Activated CD8-positive, alpha-beta memory T cell treated with anti-CD3 and anti-CD28 coated beads for 48 hours (primary cell): ENCODE measurements around the gene PDHX.
"Not testable (repeated sequence)": the region's sequence is repeated elsewhere in the genome, so short reads cannot be mapped to it uniquely, and the experiment has no call there.

Experiments used
- DNase-seq, 3 experiments: peaks; one replicate each; pipeline ENCODE4 v3.0.0-alpha.2; 2020; ENCODE audit warnings: low read depth in 2 of 3, low spot score in 2 of 3

The PDHX gene

DNA sequence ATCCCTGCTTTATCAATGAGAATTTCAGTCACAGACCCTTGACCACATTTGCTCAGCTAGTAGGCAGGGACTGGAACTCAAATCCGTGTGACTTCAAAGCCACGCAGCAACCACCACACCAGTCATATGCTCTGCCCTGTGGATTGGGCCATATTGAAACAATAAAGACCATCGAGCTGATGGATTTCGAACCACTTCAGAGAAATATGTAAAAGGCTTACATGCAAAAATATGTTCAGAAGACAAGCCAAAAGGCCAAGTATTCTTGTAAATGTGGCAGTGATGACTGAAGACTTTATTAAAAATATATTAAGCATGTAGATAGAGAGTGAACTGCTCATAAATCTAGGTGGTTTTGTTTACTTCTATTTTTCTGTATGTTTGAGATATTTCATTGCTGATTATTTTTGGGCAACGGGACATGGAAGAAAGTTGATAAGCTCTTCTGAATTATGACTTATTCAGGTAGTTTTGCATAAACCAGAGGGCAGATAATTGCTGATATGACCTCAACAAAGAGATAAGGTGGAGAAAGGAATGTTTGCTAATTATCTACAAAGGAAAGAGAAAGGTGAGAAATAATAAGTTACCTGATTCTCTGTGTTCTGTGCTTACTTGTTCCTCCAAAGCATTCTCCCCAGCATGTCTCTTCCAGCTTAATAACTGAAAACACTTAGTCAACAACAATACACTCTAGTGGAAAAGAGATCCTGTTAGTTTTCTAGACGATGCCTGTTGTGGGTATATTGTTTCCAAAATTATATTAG, 99.4 kb downstream of the PDHX start:
- no peak for DNase-seq

DNA sequence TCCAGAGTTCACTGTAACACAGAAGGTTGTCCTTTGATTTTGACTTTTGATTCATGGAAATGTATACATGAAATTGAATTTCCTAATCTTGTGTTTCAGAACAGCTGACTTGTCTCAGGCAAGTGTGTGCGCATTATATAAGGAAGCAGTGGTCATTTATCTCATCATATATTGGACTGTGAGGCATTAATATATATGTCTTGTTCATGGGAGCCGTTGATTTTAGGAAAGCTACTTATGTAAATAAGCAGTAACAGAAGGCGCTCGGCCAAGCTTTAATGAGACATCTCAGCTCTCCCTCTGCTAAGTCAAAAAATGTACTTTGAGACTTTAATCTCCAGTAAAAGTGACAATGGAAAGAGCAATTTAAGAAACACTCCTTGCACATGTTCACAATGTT, 100.5 kb downstream of the PDHX start:
- no peak for DNase-seq

DNA sequence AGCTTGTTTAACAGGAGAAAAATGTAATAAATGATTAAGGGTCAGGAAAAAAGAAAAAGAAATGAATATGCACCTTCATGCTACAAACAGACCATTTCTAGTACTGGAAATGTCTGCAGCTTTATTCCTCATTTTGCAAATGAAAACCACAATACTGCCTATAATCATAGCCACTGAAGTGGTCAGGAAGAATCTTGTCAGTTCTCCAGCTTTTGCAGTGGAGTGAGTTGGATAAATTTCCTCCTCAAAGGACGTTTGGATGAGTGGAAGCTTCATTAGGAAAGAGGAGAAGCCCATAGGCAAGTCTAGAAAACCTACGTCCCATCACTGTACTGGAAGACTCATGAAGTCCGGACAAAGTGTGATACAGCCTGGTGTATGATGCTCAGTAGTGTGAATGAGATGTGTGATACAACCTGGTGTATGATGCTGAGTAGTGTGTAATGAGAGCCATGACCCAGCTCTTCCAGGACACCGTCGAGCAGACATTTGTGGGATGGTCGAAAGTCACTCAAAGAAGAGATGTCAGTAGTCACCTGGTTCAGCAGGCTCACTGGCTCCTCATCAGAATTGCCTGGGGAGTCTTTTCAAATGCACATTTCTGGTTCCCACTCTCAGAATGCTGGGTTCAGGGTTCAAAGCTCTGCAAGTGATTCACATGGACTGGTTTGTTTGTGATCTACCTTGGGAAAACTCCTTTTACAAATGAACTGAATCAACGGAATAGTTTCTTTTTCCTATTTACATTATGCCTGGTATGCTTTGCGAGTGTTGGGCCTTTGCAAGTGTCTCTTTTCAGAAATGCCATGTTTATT, 101.3 kb downstream of the PDHX start:
- DNase-seq: no peak

DNA sequence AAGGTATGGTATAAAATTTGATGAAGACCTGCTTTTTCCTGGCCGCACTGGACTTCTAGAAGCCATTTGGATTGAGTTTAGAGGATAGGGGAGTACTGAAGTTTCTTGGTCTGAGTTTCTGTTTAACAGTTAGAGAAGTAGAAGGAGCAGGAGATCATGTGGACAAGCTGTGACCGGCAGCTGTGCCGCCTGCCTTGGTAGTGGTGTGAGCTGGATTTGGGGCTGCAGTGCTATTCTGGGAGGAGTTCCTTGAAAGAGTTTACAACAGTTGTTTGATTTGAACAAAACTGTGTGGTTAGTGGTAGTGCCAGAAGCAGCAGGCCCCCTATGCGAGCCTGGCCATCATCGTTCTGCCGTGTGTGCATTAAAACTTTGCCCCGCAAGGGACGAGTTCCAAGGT, 105.2 kb downstream of the PDHX start:
- DNase-seq: no peak

DNA sequence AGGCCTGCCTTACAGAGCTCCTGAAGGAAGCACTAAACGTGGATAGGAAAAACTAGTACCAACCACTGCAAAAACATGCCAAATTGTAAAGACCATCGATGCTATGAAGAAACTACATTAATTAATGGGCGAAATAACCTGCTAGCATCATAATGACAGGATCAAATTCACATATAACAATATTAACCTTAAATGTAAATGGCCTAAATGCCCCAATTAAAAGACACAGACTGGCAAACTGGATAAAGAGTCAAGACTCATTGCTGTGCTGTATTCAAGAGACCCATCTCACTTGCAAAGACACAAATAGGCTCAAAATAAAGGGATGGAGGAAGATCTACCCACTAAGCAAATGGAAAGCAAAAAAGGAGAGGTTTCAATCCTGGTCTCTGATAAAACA, 107.5 kb downstream of the PDHX start:
- DNase-seq: not testable (repeated sequence)

DNA sequence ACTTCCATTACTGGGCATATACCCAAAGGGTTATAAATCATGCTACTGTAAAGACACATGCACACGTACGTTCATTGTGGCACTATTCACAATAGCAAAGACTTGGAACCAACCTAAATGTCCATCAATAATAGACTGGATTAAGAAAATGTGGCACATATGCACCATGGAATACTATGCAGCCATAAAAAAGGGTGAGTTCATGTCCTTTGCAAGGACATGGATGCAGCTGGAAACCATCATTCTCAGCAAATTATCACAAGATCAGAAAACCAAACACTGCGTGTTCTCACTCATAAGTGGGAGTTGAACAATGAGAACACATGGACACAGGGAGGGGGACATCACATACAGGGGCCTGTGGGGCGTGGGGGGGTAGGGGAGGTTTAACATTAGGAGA, 111.6 kb downstream of the PDHX start:
- DNase-seq: not testable (repeated sequence)

DNA sequence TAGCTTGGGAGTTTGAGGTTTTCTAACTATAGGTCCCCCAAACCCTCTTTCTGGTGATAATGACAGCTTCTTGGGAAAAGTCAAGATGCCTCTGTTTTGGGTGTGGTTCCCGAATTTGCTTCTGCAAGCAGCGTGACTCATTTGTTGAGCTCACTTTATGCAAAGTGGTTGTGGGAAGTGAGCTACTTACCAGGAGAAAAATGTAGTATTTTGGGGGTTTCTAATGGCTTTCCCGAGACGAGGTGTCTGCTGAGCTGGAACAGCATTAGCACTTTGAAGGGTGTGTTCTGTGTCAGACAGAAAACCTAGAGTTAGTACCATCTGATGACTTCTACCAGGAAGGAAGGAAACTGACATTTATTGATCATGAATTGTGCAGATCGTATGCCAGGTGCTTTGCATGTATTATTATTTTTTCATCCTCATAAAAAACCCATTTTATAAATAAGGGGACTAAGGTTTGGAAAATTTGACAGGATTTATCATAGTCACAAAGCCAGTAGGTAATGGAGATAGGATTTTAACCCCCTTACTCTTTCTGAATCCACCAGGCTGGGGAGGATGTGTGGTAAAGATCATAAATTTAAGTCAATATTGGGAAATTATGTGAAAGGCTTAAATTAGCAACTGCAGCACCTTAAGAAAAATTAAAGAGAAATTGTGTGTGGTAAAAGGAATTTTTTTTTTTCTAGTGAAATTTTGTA, 113.7 kb downstream of the PDHX start:
- no peak for DNase-seq

DNA sequence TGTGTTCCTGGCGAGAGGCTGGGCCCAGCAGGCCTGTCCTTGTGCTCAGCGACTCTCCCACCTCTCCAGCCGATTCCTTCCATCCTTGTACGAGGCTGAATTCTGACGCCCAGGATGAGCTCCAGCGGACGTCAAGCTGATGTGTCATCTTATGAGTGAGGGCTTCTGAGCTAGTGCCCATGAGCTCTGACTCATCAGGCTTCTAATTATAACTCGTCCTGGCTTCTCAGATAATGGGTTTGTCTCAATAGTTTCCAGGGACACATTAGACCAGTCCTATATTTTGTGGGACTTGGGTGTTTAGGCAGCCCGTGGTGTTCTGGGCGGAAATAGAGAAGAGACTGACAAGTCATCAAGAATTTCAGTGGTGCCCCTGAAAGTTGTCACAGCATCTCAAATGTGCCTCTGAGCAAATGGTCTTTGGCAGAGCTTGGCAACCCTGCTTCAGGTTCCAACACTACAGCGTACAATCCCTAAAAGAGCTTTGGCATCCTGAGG, 114.3 kb downstream of the PDHX start:
- DNase-seq: no peak

DNA sequence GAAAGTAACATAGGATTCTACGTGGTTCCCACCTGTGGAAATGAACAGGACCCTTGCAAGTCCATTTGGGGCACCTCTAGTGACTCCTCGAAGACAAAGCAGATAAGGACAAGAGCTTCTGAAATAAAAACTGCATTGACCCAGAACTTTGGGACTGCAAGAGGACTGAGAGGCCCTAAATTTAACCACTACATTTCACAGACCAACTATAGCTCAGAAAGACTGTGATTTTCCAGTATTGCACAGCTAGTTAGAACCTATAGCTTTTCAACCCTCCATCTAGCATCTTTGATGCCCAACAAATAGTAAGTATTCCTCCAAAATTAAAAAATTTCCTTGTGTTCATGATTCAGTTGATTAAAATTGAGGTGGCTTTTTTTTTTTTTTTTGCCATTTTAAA, 114.9 kb downstream of the PDHX start:
- DNase-seq: no peak

DNA sequence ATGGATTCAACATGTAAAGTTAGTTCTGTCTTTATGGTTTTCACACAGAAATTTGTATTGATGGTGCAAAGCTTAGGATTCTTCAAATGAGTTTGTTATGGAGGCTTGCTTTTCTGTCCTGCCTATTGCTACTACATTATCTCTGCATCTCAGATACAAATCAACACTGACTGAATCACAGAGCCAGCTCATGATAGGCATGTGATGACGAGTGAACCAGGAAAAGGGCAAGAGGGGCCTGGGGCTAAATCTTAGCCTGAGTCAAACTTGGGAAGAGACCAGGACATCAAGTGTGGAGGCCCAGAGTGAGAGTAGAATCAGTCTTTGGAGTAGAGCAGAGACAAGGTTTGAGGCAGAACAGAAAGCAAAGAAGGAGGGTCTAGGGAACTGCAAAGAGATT, 115.4 kb downstream of the PDHX start:
- DNase-seq: no peak

DNA sequence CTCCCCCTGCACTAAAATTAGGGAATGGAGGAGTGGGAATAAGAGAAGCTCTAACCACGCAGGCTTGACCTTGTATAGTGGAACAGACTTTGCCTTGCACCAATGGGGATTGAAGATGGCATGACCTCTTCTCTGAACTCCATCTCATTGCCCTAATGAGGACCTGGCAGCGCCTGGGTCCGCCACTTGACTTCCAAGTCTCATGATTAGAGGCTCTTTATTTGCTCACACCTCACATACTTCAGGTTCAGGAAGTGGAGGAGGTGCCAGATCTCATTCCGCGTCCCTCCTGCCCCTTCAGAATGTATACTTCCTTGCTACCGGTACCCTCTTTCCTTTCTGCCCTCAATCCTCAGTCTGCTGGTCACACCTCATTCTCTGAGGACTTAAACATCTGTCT, 116.6 kb downstream of the PDHX start:
- DNase-seq: no peak

DNA sequence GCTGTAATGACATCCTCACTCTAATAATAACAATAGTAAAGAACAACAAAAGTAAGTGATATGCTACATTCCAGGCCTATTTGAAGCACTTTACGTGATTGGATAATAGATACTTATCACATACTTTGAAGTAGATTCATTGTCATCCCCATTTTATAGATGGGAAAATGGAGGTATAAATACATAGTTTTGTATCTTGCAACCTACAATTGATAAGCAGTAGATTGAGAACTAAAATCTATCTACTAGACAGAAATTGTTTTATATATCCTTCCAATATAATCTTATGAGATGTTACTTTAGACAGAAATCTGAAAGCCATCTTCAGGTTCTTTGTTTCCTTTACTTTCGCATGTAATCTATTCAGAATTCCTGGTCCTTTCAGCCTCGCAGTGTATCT, 118.0 kb downstream of the PDHX start:
- DNase-seq: no peak

DNA sequence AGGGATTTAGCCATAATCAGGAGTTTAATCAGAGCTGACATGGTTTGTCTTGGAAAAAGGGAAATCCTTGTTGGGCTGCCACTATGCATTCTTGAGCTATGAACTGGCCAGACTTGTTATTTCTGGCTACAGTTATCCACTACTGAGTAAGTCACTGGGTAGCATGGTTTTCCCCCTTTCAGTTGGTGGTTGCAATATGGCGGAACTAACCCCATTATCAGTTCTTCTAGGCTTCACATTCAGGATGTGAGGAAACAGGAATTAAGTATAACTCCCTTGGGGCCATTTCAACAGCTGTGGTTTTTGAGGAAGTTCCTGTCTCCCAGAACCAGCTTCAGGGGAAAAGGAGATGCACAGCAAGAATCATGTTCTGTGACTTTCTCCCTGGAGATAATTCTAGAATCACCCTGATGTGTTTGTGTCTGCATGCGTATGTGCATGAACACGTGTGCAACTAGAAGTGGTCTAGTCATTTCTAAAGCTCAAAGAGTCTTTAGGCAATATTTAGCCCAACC, 119.5 kb downstream of the PDHX start:
- DNase-seq: no peak

DNA sequence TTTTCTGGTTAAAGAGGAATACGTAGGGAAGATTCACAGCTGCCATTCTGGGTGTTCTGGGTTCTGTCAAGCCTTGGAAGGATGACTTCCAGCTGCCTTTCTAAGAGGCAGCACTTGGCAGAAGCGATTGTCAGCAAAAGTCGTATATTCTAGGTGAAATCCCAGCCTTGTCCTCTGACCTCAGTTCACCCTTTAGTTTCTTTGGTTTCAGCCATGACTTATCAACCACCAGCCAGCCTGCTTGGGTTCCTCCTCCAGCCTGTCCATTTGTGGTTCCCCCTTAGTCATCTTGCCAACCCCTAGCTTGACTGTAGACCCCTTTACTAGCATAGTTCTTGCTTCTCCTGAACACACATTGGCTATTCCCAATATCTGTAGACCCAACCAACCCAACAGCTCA, 120.2 kb downstream of the PDHX start:
- DNase-seq: no peak

DNA sequence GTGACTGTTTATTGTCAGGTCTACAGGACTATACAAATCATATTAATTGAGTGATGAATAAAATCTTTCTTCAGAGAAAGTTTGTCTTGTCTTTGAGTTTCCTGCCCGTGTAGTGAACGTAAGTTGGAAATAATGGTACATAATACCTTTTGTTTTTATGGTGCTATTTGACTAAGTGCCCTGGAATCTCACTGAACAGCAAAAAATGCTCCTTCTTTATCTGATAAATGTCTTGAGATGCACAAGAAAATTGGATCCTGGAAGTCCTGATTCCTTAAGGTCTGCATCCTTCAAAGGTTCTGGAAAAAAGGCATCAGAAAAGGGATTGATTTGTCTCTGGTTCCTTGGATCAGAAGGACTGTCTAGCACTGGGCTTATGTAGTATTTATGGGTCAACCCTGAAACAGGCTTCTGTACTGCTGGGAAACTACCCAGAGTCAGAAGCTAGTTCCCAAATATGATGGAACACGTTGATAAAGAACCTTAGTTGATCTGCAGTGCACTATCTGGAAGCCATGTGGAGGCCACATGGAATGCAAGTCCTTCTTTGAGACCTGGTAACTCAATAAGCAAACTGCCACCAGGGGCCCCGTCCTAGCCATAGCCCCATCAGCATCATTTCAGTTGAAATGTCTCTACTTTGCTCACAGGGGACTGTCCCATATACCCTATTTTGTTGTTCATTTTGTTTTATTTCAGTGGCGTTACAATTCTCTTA, 122.0 kb downstream of the PDHX start:
- DNase-seq: no peak

DNA sequence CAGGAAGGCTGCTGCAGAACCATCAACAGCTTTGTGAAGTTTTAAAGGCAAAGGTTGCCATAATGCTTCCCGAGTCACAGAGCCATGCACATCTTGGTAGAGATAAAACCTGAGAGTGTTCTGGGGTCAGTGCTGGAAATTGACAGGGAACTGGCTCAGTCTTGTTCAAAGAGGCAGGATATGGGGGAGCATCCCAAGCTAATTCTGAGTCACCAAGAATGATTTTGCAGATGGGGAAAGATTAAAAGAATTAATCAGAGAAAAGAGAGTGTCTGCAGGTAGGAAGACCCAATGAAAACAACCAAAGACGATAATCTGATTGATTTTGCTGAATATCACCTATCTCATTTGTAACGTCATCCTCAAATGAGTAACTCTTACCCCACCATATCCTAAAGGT, 122.7 kb downstream of the PDHX start:
- DNase-seq: no peak

DNA sequence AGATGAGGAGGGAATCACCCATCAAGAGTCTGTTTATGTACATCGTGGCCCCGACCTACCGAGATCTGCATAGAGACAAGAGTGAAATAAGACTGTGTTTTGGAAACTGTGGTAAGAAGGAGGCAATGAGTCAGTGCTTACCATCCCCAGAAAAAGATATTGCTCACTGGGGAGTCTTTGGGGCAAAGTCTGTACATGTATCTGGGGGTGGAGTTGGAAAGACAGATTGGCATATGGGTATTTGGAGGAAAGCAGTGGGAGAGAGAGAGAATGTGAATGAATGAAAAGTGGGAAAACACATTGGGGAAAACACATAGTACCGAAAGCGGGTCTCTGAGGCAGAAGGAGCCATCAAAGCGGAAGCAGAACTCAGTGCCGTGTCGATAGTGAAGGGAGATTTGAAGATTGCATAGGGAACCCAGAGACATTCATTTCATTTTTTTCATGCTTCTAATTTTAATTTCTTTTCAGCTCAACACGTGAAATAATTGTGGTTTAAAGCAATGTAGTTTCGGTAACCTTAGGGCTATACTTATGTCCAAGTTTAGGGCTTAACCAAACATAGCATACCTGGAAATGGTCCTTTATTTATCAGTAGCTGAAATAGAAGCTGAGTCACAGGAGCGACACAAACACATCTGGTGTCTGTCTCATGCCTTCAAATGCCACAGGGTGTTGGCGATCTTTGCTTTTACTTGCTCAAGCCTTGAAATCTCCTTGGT, 124.0 kb downstream of the PDHX start:
- DNase-seq: peak in 1 of 3 experiments; percentile 30

DNA sequence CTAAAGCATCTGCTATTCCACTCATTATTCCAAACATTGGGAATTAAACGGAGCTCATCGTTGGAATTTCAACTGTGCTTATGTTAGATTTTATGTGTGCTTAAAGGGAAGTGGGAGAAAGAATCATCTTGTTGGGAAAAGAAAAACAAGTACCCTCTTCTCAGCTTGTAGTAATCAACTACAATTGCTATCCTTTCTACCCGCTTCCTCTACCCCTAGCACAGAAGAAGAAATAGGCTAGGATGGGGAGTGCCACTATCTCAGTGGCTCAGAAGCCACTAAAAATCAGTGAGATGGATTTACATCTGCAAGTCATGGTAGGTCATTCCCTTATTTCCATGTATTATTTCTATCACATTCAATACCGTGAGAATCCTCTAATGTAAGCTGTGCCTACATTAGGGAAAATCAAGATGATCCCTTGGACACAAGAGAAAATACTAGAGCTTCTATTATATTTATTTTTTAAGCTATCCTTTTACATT, 124.7 kb downstream of the PDHX start:
- no peak for DNase-seq

DNA sequence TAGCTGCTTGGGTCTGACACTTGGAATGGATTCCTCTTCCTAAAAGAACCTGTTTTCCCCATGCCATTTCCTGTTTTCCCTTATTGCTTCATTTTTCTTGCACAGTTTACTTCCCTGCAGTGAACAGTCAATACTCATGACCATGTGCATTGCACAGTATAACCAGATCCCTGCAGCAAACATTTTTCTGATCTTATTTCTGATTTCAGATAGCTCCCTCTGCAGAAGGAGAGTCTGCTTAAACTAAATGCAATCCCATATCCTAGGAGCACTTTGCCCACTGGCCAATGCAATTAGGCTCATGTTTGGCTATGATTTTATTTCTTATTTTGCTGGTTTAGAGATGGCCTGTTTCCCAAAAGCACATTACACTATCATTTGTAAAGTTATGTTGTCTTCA, 125.8 kb downstream of the PDHX start:
- DNase-seq: no peak

DNA sequence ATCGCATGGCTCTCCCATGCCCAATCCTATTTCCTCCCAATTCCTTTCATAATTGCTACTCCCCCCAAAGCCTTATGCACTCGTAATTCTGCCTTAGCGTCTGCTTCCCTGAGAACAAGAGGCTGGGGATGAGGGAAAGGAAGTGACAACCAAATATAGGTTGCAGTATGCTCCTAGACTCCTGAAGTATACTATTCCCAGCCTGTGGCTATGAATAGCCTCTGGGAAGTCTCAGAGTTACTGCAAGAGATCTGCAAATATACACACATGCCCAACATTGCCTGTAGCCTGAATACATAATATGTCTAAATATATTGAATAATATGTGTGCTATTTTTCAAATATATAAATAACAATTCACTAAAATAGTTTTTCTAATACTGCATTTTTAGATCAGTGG, 126.5 kb downstream of the PDHX start:
- DNase-seq: no peak
